Right cardiac atrium (tissue), 5 donors: ENCODE data around the gene AUP1. TPM values are rescaled to one million over a fixed set of nuclear protein-coding genes. Genes with fewer than 3 reads are reported as not detected.

ENCODE experiments used
- ATAC-seq, 2 donors: fragments of 200-7000 bp; cut with Tn5 transposase; one replicate each; pipeline versions ENCODE4 v1.8.0 to v1.9.1; 2020; ENCODE audit warnings: moderate library complexity in 2 of 2, mild to moderate bottlenecking in 1 of 2
- DNase-seq, 3 donors: peaks; one replicate each; pipeline ENCODE4 v3.0.0-alpha.2; 2020
- H3K27ac ChIP-seq: one replicate; pipeline ENCODE4 v1.5.1; 2013; ENCODE audit warnings: mild to moderate bottlenecking, low read length, control low read depth, moderate library complexity
- H3K27me3 ChIP-seq: one replicate; pipeline ENCODE4 v1.6.1; 2013; ENCODE audit not compliant: control insufficient read depth, insufficient read depth
- H3K4me1 ChIP-seq: one replicate; pipeline ENCODE4 v1.6.1; 2013; ENCODE audit warnings: low read length; ENCODE audit not compliant: control insufficient read depth, insufficient read depth
- H3K4me3 ChIP-seq: one replicate; pipeline ENCODE4 v1.5.1; 2013; ENCODE audit warnings: low read length, control low read depth
- H3K9me3 ChIP-seq: one replicate; pipeline ENCODE4 v1.6.1; 2013; ENCODE audit warnings: low read length; ENCODE audit not compliant: control insufficient read depth
- WGBS: extraction: QIAGEN DNeasy Blood & Tissue Kit; methylation state at CpG from one replicate; pipeline ENCODE4 v1.1.7; 2013; 5-methylcytosine and 5-hydroxymethylcytosine counted together
- intact Hi-C, 4 donors: fragments of 100-400 bp; cut with DNase I; formaldehyde crosslinking; loops; one replicate each; pipeline versions ENCODE4 v1.11.0 to v1.14.0; 2022 to 2023
- polyA plus RNA-seq: library from polyadenylated mRNA; stranded (reverse); fragments of 200-250 nt; gene quantifications from one replicate; pipeline ENCODE4 v1.2.3, GENCODE V29; 2013
- total RNA-seq, 4 donors: library from RNA; stranded (reverse); fragmentation: NEBNext Ultra II Directional; extraction: Animal tissue kit (Norgen Biotek cat#: 25700); gene quantifications; one replicate each; pipeline ENCODE4 v1.2.1, GENCODE V29; 2021
- donor health status: healthy with polysubstance abuse.
- donor health status: DM: no; HTN: yes; CAD: no.
- donor health status: DM: no; HTN: no; CAD: no.
- donor health status: DM: no; HTN: yes; CAD: no; lungs with severe emphysema.
- donor health status: DM: yes; HTN: yes; CAD: no.

Gene AUP1
- total and polyA plus RNA-seq, 5 donors = 52.3 to 75.3 (median 63.6) TPM

DNA sequence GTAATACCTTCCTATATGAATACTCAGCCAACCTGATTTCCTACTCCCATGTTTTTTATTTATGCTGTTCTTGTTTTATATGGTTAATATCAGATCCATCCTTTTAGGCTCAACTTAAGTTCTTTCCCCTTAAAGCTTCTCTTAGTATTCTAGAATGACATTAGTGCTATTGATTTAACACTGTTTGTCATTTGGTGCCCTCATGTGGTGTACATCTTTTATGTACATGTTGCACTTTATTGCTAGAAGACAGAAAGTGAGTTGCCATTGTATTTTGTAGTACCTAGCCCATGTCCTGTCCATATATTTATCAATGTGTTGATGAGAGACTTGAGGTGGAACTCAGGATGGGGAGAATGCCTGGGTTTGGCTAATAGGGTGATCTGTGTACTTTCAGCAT lies 2.7 kb upstream of the AUP1 start:
- Histone ChIP-seq H3K9me3 (no peaks in the 10 kb centered on the region), H3K4me3 (no peak overlapping the region), H3K27ac (no peak overlapping the region), H3K4me1 (peaks cover 3% of the 10 kb centered on the region), H3K27me3 (no peaks in the 10 kb centered on the region)
- intact Hi-C loops = loop anchor here in 1 of 4 donors (10.0 kb wide), 1 partner anchor 53 kb away; no protein-coding TSS in a partner anchor
- ATAC-seq (no peak), DNase-seq (no peak)

DNA sequence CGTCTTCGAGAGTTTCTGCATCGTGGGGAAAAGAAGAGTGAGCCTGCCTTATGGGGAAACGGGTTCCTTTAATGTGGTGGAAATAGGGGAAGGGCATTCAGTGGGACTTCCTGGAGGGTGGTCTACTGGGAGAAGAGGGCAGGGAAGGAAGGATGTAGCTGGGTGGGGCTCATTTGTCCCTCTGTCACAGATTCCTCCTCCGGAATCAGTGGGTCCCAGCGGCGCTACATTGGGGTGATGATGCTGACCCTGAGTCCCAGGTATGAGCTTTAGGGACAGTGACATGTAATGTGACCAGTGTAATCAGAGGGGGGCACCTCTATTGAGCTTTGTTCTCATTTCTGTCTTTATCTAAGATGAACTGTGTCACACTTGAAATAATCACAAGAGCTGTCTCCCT lies 2.2 kb upstream of the AUP1 start:
- no peak for DNase-seq
- whole genome bisulfite sequencing = 77% methylated on average over 7 of the region's 7 CpGs
- Histone ChIP-seq H3K9me3 (no peaks in the 10 kb centered on the region), H3K4me3 (no peak overlapping the region), H3K4me1 (peaks cover 3% of the 10 kb centered on the region), H3K27ac (no peak overlapping the region), H3K27me3 (no peaks in the 10 kb centered on the region)
- no peak for ATAC-seq
- intact Hi-C loops = loop anchor here in 1 of 4 donors (10.0 kb wide), 1 partner anchor 53 kb away; no protein-coding TSS in a partner anchor

DNA sequence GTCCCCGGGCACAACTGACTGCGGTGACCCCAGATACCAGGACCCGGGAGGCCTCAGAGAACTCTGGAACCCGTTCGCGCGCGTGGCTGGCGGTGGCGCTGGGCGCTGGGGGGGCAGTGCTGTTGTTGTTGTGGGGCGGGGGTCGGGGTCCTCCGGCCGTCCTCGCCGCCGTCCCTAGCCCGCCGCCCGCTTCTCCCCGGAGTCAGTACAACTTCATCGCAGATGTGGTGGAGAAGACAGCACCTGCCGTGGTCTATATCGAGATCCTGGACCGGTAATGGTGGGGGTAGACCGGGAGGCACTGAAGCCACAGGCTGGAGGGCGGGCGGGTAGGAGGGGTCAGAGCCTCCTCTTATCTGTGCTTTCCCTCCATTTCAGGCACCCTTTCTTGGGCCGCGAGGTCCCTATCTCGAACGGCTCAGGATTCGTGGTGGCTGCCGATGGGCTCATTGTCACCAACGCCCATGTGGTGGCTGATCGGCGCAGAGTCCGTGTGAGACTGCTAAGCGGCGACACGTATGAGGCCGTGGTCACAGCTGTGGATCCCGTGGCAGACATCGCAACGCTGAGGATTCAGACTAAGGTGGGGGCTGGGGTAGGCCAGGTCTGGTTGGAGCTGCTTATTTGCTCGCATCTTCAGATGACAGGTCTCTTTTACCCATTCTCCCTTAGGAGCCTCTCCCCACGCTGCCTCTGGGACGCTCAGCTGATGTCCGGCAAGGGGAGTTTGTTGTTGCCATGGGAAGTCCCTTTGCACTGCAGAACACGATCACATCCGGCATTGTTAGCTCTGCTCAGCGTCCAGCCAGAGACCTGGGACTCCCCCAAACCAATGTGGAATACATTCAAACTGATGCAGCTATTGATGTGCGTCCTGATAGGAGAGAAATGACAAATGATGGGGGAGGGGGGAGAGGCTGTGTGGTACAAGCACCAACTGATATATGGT lies 1.0 kb upstream of the AUP1 start:
- Histone ChIP-seq H3K9me3 (no peaks in the 10 kb centered on the region), H3K27me3 (no peaks in the 10 kb centered on the region), H3K4me3 (peak overlapping the region; percentile 85), H3K27ac (peak overlapping the region; percentile 61), H3K4me1 (peaks cover 3% of the 10 kb centered on the region)
- intact Hi-C loops = loop anchor here in 1 of 4 donors (10.0 kb wide), 1 partner anchor 54 kb away; no protein-coding TSS in a partner anchor
- WGBS = 1% methylated on average over 54 of the region's 54 CpGs
- DNase-seq (peak; percentile 56 to 84 (median 80)), ATAC-seq (peak; percentile 32 to 54)

DNA sequence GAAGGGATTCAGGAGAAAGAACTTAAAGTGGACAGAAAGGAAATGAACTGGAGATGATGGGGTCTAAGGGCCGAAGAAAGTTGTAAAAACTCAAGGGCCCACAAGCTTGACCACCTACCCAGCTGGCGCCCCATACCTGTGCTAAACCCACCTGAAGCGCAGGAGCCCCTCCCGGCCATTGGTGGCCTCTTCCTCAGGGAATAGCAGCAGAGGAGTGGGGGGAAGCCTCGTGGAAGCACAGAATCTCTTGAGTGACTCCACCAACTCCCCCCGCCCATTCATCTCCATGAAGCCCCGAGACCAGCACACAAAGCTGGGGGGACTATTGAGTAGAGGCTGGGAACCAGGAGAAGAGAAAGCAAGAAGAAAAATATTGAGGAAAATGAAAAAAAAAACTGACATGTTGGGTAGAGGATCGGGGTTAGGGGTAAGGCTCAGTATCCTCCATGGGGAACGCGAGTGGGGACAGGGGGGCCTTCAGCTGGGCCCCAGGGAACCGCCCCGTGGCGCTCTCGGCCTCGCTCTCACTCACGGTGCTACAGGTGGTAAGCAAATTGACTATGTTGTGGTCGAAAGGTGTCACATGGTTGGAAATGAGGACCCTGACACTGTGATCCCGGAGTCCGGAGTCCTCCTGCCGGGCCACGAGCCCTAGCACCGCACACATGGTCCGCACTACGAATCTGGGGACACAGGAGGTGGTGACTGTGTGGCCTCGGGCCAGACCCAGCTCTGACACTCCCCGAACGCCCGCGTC lies 728 bp downstream of the AUP1 start:
- intact Hi-C loops = loop anchor here in 1 of 4 donors (2.0 kb wide), 1 partner anchor 46 kb away; the partner anchor contains the start of genes CCDC142 and TTC31
- DNase-seq = peak in 1 of 3 donors; percentile 56
- ATAC-seq = peak; percentile 1 to 17

DNA sequence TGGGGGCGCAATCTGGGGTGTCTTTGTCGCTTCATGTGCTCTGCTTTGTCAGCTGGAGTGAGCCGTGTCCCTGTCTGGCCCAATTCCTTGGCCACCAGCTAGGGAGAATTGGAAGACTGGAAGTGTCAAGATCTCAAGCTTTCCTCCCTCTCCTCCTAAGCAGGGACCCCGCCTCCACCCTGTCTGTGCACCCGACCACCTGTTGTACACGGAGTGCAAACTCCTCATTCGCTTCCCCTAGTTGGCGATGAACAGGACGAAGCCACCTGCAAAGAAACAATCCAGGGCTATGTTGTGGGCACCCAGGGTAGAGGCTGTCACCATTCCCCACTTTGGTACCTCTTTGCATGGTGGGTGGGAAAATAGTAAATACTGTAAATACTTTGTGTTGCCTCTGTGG lies 1.8 kb downstream of the AUP1 start:
- DNase-seq (no peak), ATAC-seq (no peak)
- H3K4me1 ChIP-seq = peaks cover 3% of the 10 kb centered on the region
- H3K9me3 ChIP-seq = no peaks in the 10 kb centered on the region
- H3K27me3 ChIP-seq = no peaks in the 10 kb centered on the region
- intact Hi-C loops = loop anchor here in 1 of 4 donors (2.0 kb wide), 1 partner anchor 45 kb away; the partner anchor contains the start of genes CCDC142 and TTC31
- WGBS = 94% methylated on average over 9 of the region's 9 CpGs
- H3K4me3 ChIP-seq = no peak overlapping the region
- H3K27ac ChIP-seq = no peak overlapping the region

More for the DNA sequence above, 728 bp downstream of the AUP1 start:
- H3K9me3 ChIP-seq = no peaks in the 10 kb centered on the region
- 16% methylated on average over 29 of the region's 29 CpGs for WGBS
- H3K27ac ChIP-seq = peak overlapping the region; percentile 85
- H3K4me1 ChIP-seq = peaks cover 3% of the 10 kb centered on the region
- peak overlapping the region; percentile 92 for H3K4me3 ChIP-seq
- H3K27me3 ChIP-seq = no peaks in the 10 kb centered on the region

DNA sequence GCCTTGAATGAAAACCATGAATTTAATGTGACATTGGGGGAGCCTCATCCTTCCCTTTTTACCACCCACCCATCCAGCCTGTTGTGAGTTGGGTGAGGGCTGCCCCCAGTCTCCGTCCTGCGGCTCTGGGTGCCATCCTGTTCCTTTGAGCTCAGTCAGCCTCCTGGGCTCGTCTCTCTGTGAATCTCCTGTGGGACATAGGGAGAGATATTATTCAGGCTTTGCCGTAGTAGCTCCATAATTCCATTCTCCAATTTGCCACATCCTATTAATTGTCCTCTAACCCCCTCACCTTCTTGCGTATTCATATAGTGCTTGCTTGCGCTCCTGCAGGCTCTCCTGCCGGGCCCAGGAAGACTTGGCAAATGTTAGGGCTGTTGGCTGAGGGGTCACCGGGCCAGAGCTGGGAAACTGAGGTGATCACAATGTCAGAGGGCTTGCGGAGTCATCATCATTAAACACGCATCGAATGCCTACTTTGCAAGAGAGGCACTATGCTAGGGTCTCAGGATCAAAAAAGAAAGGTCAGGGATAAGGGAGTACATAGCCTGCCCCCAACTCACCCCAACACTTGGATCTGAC lies 2.8 kb downstream of the AUP1 start:
- ATAC-seq (no peak), DNase-seq (no peak)
- 98% methylated on average over 11 of the region's 11 CpGs for WGBS
- no peaks in the 10 kb centered on the region for H3K27me3 ChIP-seq
- peaks cover 3% of the 10 kb centered on the region for H3K4me1 ChIP-seq
- intact Hi-C loops = no loop called here
- no peak overlapping the region for H3K4me3 ChIP-seq
- no peak overlapping the region for H3K27ac ChIP-seq
- no peaks in the 10 kb centered on the region for H3K9me3 ChIP-seq

DNA sequence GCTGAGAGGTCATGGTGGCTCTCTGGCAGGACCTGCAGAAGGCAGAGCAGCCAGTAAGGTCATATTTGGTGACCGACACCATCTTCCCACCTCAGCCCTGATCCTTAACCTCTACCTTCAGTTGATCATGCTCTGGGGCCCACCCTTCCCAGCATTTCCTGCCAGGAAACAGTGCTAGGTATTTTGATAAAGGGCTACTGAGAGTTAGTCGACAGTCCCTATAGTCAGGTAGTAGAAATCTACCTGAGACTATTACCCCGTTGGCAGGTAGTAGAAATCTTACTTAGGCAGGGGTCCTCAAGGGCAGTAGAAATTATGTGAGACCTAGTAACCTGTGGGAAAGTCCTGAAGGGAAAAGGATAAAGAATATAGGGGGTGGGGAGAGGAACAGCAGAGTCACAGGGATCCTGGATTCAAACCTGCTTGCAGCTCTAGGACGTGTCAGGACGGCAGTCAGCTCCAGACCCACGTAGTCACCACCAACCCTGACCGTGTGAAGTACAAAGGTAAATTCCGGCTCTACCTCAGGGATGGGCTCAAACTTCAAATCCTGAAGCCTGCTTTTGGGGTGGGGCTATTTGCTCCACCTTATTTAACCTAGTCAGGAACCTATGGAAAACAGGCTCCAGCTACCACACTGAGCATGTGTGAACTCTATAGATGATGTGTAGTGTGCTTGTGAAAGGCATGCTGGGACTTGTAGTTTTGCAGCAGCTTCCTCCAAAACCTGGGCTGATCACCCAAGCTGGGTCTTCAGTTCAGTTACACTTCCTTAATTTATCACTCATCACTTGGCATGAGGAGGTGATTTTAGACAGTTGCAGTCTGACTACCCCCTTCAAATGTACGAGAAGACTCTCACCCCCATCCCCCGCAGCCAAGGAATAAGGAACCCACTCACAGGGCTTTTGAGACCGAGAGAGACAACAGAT lies 3.5 kb downstream of the AUP1 start, which contains the start of gene DQX1:
TSS of gene DQX1 (minus strand) at position 515 of the 932 bp plus-strand sequence. CDS start at position 13, 502 bp downstream.
- H3K27ac ChIP-seq = no peak within 1 kb of the TSS
- no peak for ATAC-seq
- no peaks in the 10 kb centered on the region for H3K9me3 ChIP-seq
- no peak for DNase-seq
- no peak within 1 kb of the TSS for H3K4me3 ChIP-seq
- no peaks in the 10 kb centered on the region for H3K4me1 ChIP-seq
- no peaks in the 10 kb centered on the region for H3K27me3 ChIP-seq
- intact Hi-C loops = no loop called here
- 89% methylated on average over 11 of the region's 11 CpGs for WGBS

DNA sequence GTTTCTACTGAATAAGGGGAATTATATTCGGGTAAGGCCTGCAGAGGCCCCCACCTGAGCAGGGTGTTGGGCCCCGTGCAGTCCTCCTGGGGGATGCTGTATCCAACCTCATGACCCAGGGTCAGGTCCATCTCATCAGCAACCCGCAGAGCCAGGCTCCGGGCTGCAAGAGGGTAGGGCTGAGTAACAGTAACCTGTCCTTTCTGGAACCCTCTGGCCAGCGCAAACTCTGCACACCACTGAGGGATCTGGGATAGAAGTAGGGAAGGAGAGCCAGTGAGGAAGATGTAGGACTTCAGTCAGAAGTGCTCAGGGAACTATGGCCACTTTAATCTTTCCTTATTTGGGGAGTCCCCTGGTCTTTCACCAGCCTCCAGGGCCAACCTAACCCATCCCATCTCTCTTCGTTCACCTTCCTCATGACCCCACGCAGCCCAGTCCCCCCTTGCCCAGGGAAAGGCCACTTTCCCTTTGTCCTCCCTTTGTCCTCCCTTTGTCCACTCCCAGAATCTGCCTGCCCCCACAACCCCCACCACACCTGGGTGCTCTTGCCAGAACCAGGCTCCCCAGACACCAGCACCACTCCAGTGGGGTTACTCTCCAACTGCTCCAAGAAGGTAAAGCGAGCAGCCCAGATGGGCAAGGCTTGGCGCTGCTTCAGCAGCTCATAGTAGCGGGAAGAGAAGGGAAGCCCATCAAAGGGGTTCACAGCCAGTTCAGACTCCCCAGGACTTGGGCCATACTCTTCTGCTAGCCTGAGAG lies 4.4 kb downstream of the AUP1 start:
- Histone ChIP-seq H3K27me3 (no peaks in the 10 kb centered on the region), H3K4me3 (no peak overlapping the region), H3K27ac (no peak overlapping the region), H3K4me1 (no peaks in the 10 kb centered on the region), H3K9me3 (no peaks in the 10 kb centered on the region)
- ATAC-seq (no peak), DNase-seq (no peak)
- intact Hi-C loops = no loop called here
- WGBS = 88% methylated on average over 10 of the region's 10 CpGs

DNA sequence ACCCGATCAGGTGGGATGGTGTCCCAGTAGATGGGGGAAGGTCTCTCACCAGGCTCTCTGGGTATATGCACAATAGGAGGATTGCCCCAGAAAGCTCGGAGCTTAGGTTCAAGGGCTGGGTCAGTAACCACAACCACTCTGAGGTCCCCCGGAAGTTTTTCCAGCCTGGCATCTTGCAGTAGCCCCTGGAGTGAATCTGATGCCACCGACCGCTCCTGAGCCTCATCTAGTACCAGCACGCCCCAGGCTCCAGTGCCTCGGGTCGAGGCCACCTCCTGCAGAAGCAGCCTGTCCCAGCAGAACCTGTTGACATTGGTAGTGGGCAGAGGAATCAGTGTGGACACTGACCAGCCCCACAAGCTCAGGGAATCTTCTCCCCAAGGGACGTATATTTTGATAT lies 5.5 kb downstream of the AUP1 start:
- intact Hi-C loops = no loop called here
- ATAC-seq (no peak), DNase-seq (no peak)
- Histone ChIP-seq H3K4me1 (no peaks in the 10 kb centered on the region), H3K27me3 (no peaks in the 10 kb centered on the region), H3K4me3 (no peak overlapping the region), H3K27ac (no peak overlapping the region), H3K9me3 (no peaks in the 10 kb centered on the region)
- 86% methylated on average over 9 of the region's 9 CpGs for WGBS
